Measurements from ENCODE around the gene PPIG.
"Not testable (repeated sequence)": the region's sequence is repeated elsewhere in the genome, so short reads cannot be mapped to it uniquely, and the experiment has no call there.

Gene PPIG

GRCh38 chr2:169573160-169573973 is 10.8 kb upstream of the PPIG start, which contains the start of gene FASTKD1 (continued):
- no peak for TF ChIP-seq ZNF530 (tag by site-specific recombination; IDR thresholded peaks at IDR 0.05; ENCODE audit: low read depth)
- no peak; the same call in 1 of the 2 replicates for TF ChIP-seq SP7 (tag by site-specific recombination; IDR thresholded peaks at IDR 0.05)
- no peak for TF ChIP-seq CTCF (tag by site-specific recombination; IDR thresholded peaks at IDR 0.05)
- no peak for TF ChIP-seq ZIC2 (tag by site-specific recombination; IDR thresholded peaks at IDR 0.05)
- no peak for TF ChIP-seq ZNF843 (tag by site-specific recombination; IDR thresholded peaks at IDR 0.05)
- no peak for TF ChIP-seq ZNF600 (tag by site-specific recombination; IDR thresholded peaks at IDR 0.05)
- TF ChIP-seq GFI1B (tag by site-specific recombination; IDR thresholded peaks at IDR 0.05) = no peak
- TF ChIP-seq SP2 (tag by site-specific recombination; IDR thresholded peaks at IDR 0.05) = 0 out of 2 replicates have a peak, but pooled peaks have one; percentile 36
- no peak for TF ChIP-seq ZNF514 (tag by site-specific recombination; IDR thresholded peaks at IDR 0.05)
- no peak for TF ChIP-seq ZNF521 (tag by site-specific recombination; IDR thresholded peaks at IDR 0.05)
- no peak for TF ChIP-seq ZNF654 (tag by site-specific recombination; IDR thresholded peaks at IDR 0.05; ENCODE audit: low read depth)
- no peak for TF ChIP-seq ZNF37A (tag by site-specific recombination; IDR thresholded peaks at IDR 0.05)
- TF ChIP-seq ZNF585B (tag by site-specific recombination; IDR thresholded peaks at IDR 0.05) = no peak
- TF ChIP-seq ZNF558 (tag by site-specific recombination; IDR thresholded peaks at IDR 0.05) = no peak
- TF ChIP-seq KLF16 (tag by site-specific recombination; IDR thresholded peaks at IDR 0.05) = no peak
- no peak for TF ChIP-seq ZNF292 (tag by site-specific recombination; IDR thresholded peaks at IDR 0.05; ENCODE audit: borderline replicate concordance, low read depth)

- Histone ChIP-seq H3K27ac (ENCODE audit: extremely low read depth, low read depth, low read length) (no peak overlapping the region), H3K9me3 (ENCODE audit: control insufficient read depth, insufficient read depth, low read depth, low read length) (no peaks in the 10 kb centered on the region), H3K4me1 (ENCODE audit: control insufficient read depth, insufficient read depth, low read length) (no peaks in the 10 kb centered on the region), H3K36me3 (ENCODE audit: control insufficient read depth in 2 of 2, insufficient read depth in 1 of 2, low read length in 2 of 2) (peaks cover 0 to 2% of the 10 kb centered on the region in 2 experiments; a peak in 1 of 3 replicates), H3K4me3 (ENCODE audit: low read depth, low read length) (peak overlapping the region; percentile 74)
- TF ChIP-seq ZNF785 (tag by site-specific recombination; IDR thresholded peaks at IDR 0.05) (no peak), ZBTB11 (tag by site-specific recombination; conservative IDR thresholded peaks at IDR 0.05; ENCODE audit: low read depth) (peak; percentile 7; the same call in 1 of the 2 replicates)
- TF ChIP-seq, protein P1, sequence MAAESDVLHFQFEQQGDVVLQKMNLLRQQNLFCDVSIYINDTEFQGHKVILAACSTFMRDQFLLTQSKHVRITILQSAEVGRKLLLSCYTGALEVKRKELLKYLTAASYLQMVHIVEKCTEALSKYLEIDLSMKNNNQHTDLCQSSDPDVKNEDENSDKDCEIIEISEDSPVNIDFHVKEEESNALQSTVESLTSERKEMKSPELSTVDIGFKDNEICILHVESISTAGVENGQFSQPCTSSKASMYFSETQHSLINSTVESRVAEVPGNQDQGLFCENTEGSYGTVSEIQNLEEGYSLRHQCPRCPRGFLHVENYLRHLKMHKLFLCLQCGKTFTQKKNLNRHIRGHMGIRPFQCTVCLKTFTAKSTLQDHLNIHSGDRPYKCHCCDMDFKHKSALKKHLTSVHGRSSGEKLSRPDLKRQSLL (tag by site-specific recombination; IDR thresholded peaks at IDR 0.05) = peak; percentile 89
- POLR2A ChIA-PET = interaction anchor here (2.0 kb wide), 1 partner anchor 10 kb away, joined by 23 read pairs; the partner anchor contains the start of gene PPIG
- CTCF ChIA-PET = no interaction called here
Measured at GRCh38 chr2:169573974-169574299, 10.2 kb upstream of the PPIG start.

GRCh38 chr2:169574539-169574938 is 9.6 kb upstream of the PPIG start:
- POLR2A ChIA-PET = not testable (repeated sequence)

GRCh38 chr2:169575264-169575663 is 8.9 kb upstream of the PPIG start:
- H3K9me3 ChIP-seq (ENCODE audit: control insufficient read depth, insufficient read depth, low read depth, low read length); H3K36me3 ChIP-seq (ENCODE audit: control insufficient read depth in 2 of 2, insufficient read depth in 1 of 2, low read length in 2 of 2); CTCF ChIA-PET; H3K4me3 ChIP-seq (ENCODE audit: low read depth, low read length); H3K4me1 ChIP-seq (ENCODE audit: control insufficient read depth, insufficient read depth, low read length); POLR2A ChIA-PET; H3K27ac ChIP-seq (ENCODE audit: extremely low read depth, low read depth, low read length): not testable (repeated sequence)

More at GRCh38 chr2:169574539-169574938, 9.6 kb upstream of the PPIG start:
- H3K4me1 ChIP-seq (ENCODE audit: control insufficient read depth, insufficient read depth, low read length); H3K27ac ChIP-seq (ENCODE audit: extremely low read depth, low read depth, low read length); H3K9me3 ChIP-seq (ENCODE audit: control insufficient read depth, insufficient read depth, low read depth, low read length); H3K36me3 ChIP-seq (ENCODE audit: control insufficient read depth in 2 of 2, insufficient read depth in 1 of 2, low read length in 2 of 2); H3K4me3 ChIP-seq (ENCODE audit: low read depth, low read length); CTCF ChIA-PET: not testable (repeated sequence)

Data from HEK293 (cell line).